Panc1 (cell line): ENCODE data around the gene C11orf54. TPM values are rescaled to one million over a fixed set of nuclear protein-coding genes. Genes with fewer than 3 reads are reported as not detected.
A peak's percentile ranks its signal among the peaks of the same experiment; 100 is the strongest.

Experiments
- ATAC-seq: fragments of 200-7000 bp; cut with Tn5 transposase; 2 replicates; pipeline ENCODE4 v1.9.1; 2020; ENCODE audit warnings: mild to moderate bottlenecking, moderate library complexity
- BruUV-seq: library from RNA; stranded (reverse); fragments of 400-500 nt; replicated peaks from 2 replicates; lab custom pipeline; 2021; lab: Mats Ljungman, UMichigan
- CTCF ChIA-PET: fragments of 300-600 bp; sonication (Branson Sonifier 250); formaldehyde crosslinking; loops from one replicate; lab custom pipeline; 2022; ENCODE audit warnings: antibody characterized with exemption; lab: Charles Lee
- POLR2A ChIA-PET: fragments of 300-600 bp; sonication (Branson Sonifier 250); formaldehyde crosslinking; loops from one replicate; lab custom pipeline; 2022; ENCODE audit warnings: antibody characterized with exemption; lab: Charles Lee
- DNase-seq: peaks from one replicate; pipeline ENCODE4 v3.0.0-alpha.2; 2010; ENCODE audit warnings: low read depth, low spot score
- H3K27ac ChIP-seq: 2 replicates; pipeline ENCODE4 v1.5.1; 2011; ENCODE audit warnings: mild to moderate bottlenecking, low read length, inconsistent platforms
- H3K27me3 ChIP-seq: fragments of 200-500 bp; sonication (Bioruptor generic); 2 replicates; pipeline ENCODE4 v1.6.0; 2014; ENCODE audit warnings: low read length, inconsistent platforms; ENCODE audit not compliant: control insufficient read depth, insufficient read depth
- H3K36me3 ChIP-seq: fragments of 200-500 bp; sonication (Bioruptor generic); 2 replicates; pipeline ENCODE4 v1.5.1; 2014; ENCODE audit warnings: inconsistent platforms, mild to moderate bottlenecking, low read length, moderate library complexity; ENCODE audit not compliant: control insufficient read depth, insufficient read depth
- H3K4me1 ChIP-seq: 2 replicates; pipeline ENCODE4 v1.5.1; 2011; ENCODE audit warnings: inconsistent platforms, mild to moderate bottlenecking, low read length, moderate library complexity; ENCODE audit not compliant: control insufficient read depth, insufficient read depth
- H3K4me3 ChIP-seq, 2 experiments: 2 replicates each; pipeline ENCODE4 v1.5.1; 2011 to 2012; ENCODE audit warnings: low read depth in 2 of 2, low read length in 2 of 2, mild to moderate bottlenecking in 2 of 2, inconsistent platforms in 1 of 2, moderate library complexity in 1 of 2
- H3K9me3 ChIP-seq: fragments of 200-500 bp; sonication (Bioruptor generic); 2 replicates; pipeline ENCODE4 v1.5.1; 2014; ENCODE audit warnings: low read depth, mild to moderate bottlenecking, inconsistent platforms, low read length, moderate library complexity; ENCODE audit not compliant: control insufficient read depth, insufficient read depth
- CTCF ChIP-seq: fragments of 450-650 bp; IDR thresholded peaks from 2 replicates; pipeline ENCODE4 v1.5.1; 2017; ENCODE audit warnings: mild to moderate bottlenecking
- POLR2AphosphoS5 ChIP-seq: IDR thresholded peaks from 2 replicates; pipeline ENCODE4 v1.6.1; 2012; ENCODE audit warnings: mild to moderate bottlenecking, low read depth, low read length, moderate library complexity
- REST ChIP-seq, 2 experiments: IDR thresholded peaks; 2 replicates each; pipeline ENCODE4 v1.6.1; 2011 to 2012; ENCODE audit warnings: low read depth in 2 of 2, control low read depth in 1 of 2, low read length in 1 of 2, mild to moderate bottlenecking in 1 of 2, moderate library complexity in 1 of 2; ENCODE audit not compliant: insufficient read depth in 1 of 2
- SIN3A ChIP-seq: IDR thresholded peaks from 2 replicates; pipeline ENCODE4 v1.6.1; 2012; ENCODE audit warnings: low read depth, mild to moderate bottlenecking, low read length, moderate library complexity, borderline replicate concordance; ENCODE audit not compliant: insufficient read depth
- TCF7L2 ChIP-seq: IDR thresholded peaks from 2 replicates; pipeline ENCODE4 v1.6.1; 2011; ENCODE audit warnings: mild to moderate bottlenecking, low read depth, low read length, inconsistent platforms
- in situ Hi-C: cut with HindIII; loops from 2 replicates; pipeline ENCODE4 v1.10.0; 2016; ENCODE audit warnings: low sequenced_read_pairs, low pct_unique_long_range_greater_than_20kb
- intact Hi-C: fragments of 100-400 bp; cut with micrococcal nuclease; formaldehyde crosslinking; loops from one replicate; pipeline ENCODE4 v1.10.0; 2022; ENCODE audit not compliant: unreplicated experiment
- total RNA-seq: library from RNA; stranded (reverse); gene quantifications from one replicate; pipeline ENCODE4 v1.2.1, GENCODE V29; 2021; ENCODE audit not compliant: unreplicated experiment

Gene C11orf54
- total RNA-seq, 1 experiment from 2014 or later, result 31.0 TPM

- ATAC-seq (0 out of 2 replicates have a peak, but pooled peaks have one; percentile 19), DNase-seq (no peak)
- Histone ChIP-seq H3K4me3 (no peak overlapping the region), H3K27ac (no peak overlapping the region), H3K4me1 (no peaks in the 10 kb centered on the region), H3K36me3 (peaks cover 71% of the 10 kb centered on the region), H3K27me3 (no peaks in the 10 kb centered on the region), H3K9me3 (no peaks in the 10 kb centered on the region)
- in situ Hi-C loops (no loop called here), intact Hi-C loops (no loop called here)
- CTCF ChIA-PET, result interaction anchor here (0.6 kb wide), 1 partner anchor 122 kb away, joined by 5 read pairs; no protein-coding TSS in a partner anchor
- POLR2A ChIA-PET, result no interaction called here
- no TSS peak for BruUV-seq
- no peak for TF ChIP-seq SIN3A
- no peak for TF ChIP-seq CTCF
- no peak for TF ChIP-seq POLR2AphosphoS5
- TF ChIP-seq REST (IDR thresholded peaks at IDR 0.05; ENCODE audit: insufficient read depth in 1 of 2, low read depth in 2 of 2, low read length in 1 of 2), result no peak
- TF ChIP-seq TCF7L2, result no peak
Measured at GRCh38 chr11:93694557-93694956, 46.9 kb upstream of the C11orf54 start.

- in situ Hi-C loops, result no loop called here
- ChIA-PET POLR2A (no interaction called here), CTCF (no interaction called here)
- Histone ChIP-seq H3K4me1 (no peaks in the 10 kb centered on the region), H3K27ac (no peak overlapping the region), H3K36me3 (peaks cover 64% of the 10 kb centered on the region), H3K9me3 (no peaks in the 10 kb centered on the region), H3K4me3 (no peak overlapping the region), H3K27me3 (no peaks in the 10 kb centered on the region)
- no peak for DNase-seq
- ATAC-seq, result no peak
- intact Hi-C loops, result no loop called here
- TSS peak; percentile 16 for BruUV-seq
- TF ChIP-seq POLR2AphosphoS5 (no peak), REST (IDR thresholded peaks at IDR 0.05; ENCODE audit: insufficient read depth in 1 of 2, low read depth in 2 of 2, low read length in 1 of 2) (no peak), CTCF (no peak)
Measured at GRCh38 chr11:93697611-93698010, 43.9 kb upstream of the C11orf54 start.
